Measurements from ENCODE around the gene TJP1.

The TJP1 gene

DNA sequence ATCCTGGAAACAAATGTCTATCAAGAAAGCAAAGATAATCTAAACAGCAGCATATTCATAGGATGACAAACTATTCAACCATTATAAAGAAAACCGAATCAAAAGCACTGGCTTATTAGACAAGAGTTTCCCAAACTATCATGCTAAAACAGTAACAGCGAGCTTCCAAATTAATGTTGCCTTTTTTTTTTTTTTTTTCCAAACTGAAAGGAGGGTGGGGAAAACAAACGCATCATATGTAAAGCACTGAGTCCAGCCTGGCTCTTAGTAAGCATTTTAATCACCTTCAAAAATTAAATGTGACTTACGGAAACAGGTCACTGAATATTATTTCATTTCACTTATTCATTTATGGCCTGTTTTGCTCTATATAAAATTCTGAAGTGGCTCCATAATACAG is 2.3 kb downstream of the TJP1 start (continued):
- TF ChIP-seq, protein P1, sequence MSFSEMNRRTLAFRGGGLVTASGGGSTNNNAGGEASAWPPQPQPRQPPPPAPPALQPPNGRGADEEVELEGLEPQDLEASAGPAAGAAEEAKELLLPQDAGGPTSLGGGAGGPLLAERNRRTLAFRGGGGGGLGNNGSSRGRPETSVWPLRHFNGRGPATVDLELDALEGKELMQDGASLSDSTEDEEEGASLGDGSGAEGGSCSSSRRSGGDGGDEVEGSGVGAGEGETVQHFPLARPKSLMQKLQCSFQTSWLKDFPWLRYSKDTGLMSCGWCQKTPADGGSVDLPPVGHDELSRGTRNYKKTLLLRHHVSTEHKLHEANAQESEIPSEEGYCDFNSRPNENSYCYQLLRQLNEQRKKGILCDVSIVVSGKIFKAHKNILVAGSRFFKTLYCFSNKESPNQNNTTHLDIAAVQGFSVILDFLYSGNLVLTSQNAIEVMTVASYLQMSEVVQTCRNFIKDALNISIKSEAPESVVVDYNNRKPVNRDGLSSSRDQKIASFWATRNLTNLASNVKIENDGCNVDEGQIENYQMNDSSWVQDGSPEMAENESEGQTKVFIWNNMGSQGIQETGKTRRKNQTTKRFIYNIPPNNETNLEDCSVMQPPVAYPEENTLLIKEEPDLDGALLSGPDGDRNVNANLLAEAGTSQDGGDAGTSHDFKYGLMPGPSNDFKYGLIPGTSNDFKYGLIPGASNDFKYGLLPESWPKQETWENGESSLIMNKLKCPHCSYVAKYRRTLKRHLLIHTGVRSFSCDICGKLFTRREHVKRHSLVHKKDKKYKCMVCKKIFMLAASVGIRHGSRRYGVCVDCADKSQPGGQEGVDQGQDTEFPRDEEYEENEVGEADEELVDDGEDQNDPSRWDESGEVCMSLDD (tag by site-specific recombination; IDR thresholded peaks at IDR 0.05), result no peak
- TF ChIP-seq, protein P2, sequence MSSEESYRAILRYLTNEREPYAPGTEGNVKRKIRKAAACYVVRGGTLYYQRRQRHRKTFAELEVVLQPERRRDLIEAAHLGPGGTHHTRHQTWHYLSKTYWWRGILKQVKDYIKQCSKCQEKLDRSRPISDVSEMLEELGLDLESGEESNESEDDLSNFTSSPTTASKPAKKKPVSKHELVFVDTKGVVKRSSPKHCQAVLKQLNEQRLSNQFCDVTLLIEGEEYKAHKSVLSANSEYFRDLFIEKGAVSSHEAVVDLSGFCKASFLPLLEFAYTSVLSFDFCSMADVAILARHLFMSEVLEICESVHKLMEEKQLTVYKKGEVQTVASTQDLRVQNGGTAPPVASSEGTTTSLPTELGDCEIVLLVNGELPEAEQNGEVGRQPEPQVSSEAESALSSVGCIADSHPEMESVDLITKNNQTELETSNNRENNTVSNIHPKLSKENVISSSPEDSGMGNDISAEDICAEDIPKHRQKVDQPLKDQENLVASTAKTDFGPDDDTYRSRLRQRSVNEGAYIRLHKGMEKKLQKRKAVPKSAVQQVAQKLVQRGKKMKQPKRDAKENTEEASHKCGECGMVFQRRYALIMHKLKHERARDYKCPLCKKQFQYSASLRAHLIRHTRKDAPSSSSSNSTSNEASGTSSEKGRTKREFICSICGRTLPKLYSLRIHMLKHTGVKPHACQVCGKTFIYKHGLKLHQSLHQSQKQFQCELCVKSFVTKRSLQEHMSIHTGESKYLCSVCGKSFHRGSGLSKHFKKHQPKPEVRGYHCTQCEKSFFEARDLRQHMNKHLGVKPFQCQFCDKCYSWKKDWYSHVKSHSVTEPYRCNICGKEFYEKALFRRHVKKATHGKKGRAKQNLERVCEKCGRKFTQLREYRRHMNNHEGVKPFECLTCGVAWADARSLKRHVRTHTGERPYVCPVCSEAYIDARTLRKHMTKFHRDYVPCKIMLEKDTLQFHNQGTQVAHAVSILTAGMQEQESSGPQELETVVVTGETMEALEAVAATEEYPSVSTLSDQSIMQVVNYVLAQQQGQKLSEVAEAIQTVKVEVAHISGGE (tag by site-specific recombination; conservative IDR thresholded peaks at IDR 0.05; ENCODE audit: low read depth), result no peak
- no peak for TF ChIP-seq ZIC2 (tag by site-specific recombination; IDR thresholded peaks at IDR 0.05)

DNA sequence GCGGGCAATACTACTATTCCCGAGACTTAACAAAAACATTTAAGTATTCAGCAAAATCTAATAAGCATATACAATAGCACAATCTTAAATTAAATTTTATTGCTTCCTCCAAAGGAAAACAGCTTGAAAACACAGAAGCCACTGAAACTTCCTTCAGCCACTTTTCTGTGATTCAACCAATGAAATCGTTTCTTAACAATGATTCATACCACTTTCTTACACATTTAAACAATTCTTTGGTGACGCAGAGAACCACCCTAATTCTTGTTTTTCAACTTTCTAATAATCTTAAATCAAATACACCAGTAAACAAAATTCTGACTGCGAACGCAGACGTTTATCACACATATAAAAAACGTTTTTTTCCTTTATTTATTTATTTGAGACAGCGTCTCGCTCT is 4.1 kb downstream of the TJP1 start:
- peaks cover 18% of the 10 kb centered on the region for H3K4me1 ChIP-seq (ENCODE audit: control insufficient read depth, insufficient read depth, low read length)

More for the DNA sequence above, 4.1 kb downstream of the TJP1 start:
- no peaks in the 10 kb centered on the region for H3K9me3 ChIP-seq (ENCODE audit: control insufficient read depth, insufficient read depth, low read depth, low read length)
- H3K36me3 ChIP-seq (ENCODE audit: control insufficient read depth in 2 of 2, insufficient read depth in 1 of 2, low read length in 2 of 2), result no peaks in the 10 kb centered on the region
- TF ChIP-seq ZNF596 (tag by site-specific recombination; IDR thresholded peaks at IDR 0.05), result no peak
- TF ChIP-seq ZNF416 (tag by site-specific recombination; IDR thresholded peaks at IDR 0.05), result no peak
- TF ChIP-seq, protein P3, sequence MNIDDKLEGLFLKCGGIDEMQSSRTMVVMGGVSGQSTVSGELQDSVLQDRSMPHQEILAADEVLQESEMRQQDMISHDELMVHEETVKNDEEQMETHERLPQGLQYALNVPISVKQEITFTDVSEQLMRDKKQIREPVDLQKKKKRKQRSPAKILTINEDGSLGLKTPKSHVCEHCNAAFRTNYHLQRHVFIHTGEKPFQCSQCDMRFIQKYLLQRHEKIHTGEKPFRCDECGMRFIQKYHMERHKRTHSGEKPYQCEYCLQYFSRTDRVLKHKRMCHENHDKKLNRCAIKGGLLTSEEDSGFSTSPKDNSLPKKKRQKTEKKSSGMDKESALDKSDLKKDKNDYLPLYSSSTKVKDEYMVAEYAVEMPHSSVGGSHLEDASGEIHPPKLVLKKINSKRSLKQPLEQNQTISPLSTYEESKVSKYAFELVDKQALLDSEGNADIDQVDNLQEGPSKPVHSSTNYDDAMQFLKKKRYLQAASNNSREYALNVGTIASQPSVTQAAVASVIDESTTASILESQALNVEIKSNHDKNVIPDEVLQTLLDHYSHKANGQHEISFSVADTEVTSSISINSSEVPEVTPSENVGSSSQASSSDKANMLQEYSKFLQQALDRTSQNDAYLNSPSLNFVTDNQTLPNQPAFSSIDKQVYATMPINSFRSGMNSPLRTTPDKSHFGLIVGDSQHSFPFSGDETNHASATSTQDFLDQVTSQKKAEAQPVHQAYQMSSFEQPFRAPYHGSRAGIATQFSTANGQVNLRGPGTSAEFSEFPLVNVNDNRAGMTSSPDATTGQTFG (tag by site-specific recombination; IDR thresholded peaks at IDR 0.05; ENCODE audit: borderline replicate concordance), result no peak
- TF ChIP-seq ZNF350 (tag by site-specific recombination; IDR thresholded peaks at IDR 0.05), result no peak
- TF ChIP-seq ZNF548 (tag by site-specific recombination; IDR thresholded peaks at IDR 0.05), result no peak
- TF ChIP-seq ZNF664 (tag by site-specific recombination; IDR thresholded peaks at IDR 0.05), result no peak
- no peak for TF ChIP-seq ZBTB17 (tag by site-specific recombination; IDR thresholded peaks at IDR 0.05)
- no peak for TF ChIP-seq ZNF266 (tag by site-specific recombination; IDR thresholded peaks at IDR 0.05; ENCODE audit: low read depth)
- no peak for TF ChIP-seq ZBTB8A (tag by site-specific recombination; IDR thresholded peaks at IDR 0.05)
- TF ChIP-seq ZNF621 (tag by site-specific recombination; IDR thresholded peaks at IDR 0.05), result no peak
- no peak for TF ChIP-seq ZNF138 (tag by site-specific recombination; IDR thresholded peaks at IDR 0.05; ENCODE audit: borderline replicate concordance)
- no peak for TF ChIP-seq ZNF341 (tag by site-specific recombination; IDR thresholded peaks at IDR 0.05; ENCODE audit: low read depth)
- no peak for TF ChIP-seq WT1 (tag by site-specific recombination; IDR thresholded peaks at IDR 0.05)
- TF ChIP-seq ZNF132 (tag by site-specific recombination; IDR thresholded peaks at IDR 0.05; ENCODE audit: borderline replicate concordance), result no peak
- TF ChIP-seq ZNF121 (tag by site-specific recombination; IDR thresholded peaks at IDR 0.05), result no peak
- TF ChIP-seq ZNF701 (tag by site-specific recombination; IDR thresholded peaks at IDR 0.05), result no peak
- TF ChIP-seq ZNF473 (tag by site-specific recombination; IDR thresholded peaks at IDR 0.05), result no peak
- no peak for TF ChIP-seq HIC1 (tag by site-specific recombination; IDR thresholded peaks at IDR 0.05)
- no peak for TF ChIP-seq SP7 (tag by site-specific recombination; IDR thresholded peaks at IDR 0.05)
- no peak for TF ChIP-seq ZIC2 (tag by site-specific recombination; IDR thresholded peaks at IDR 0.05)
- CTCF ChIA-PET, result no interaction called here
- H3K27ac ChIP-seq (ENCODE audit: extremely low read depth, low read depth, low read length), result no peak overlapping the region
- POLR2A ChIA-PET, result no interaction called here
- no peak overlapping the region for H3K4me3 ChIP-seq (ENCODE audit: low read depth, low read length)
